Natural killer cell (primary cell): Measurements from ENCODE around the gene WNT3A. TPM values are rescaled to one million over a fixed set of nuclear protein-coding genes. Genes with fewer than 3 reads are reported as not detected.

ENCODE experiments used
- ATAC-seq, 3 donors: fragments of 150-1000 bp in 2 of 3; fragments of 200-7000 bp in 1 of 3; cut with Tn5 transposase; 1 replicate in 1 of 3; 2 replicates in 2 of 3; pipeline ENCODE4 v1.10.0; 2021; ENCODE audit warnings: mild to moderate bottlenecking in 2 of 3, moderate library complexity in 2 of 3
- DNase-seq, 2 donors: peaks; one replicate each; pipeline versions ENCODE4 v3.0.0 to v3.0.0-alpha.2; 2013 to 2021; ENCODE audit warnings: mixed read lengths in 1 of 2
- H3K27ac ChIP-seq: one replicate; pipeline ENCODE4 v1.5.1; 2013; ENCODE audit warnings: mild to moderate bottlenecking, low read length
- H3K27me3 ChIP-seq: one replicate; pipeline ENCODE4 v1.6.1; 2013; ENCODE audit warnings: low read length; ENCODE audit not compliant: control insufficient read depth, insufficient read depth
- H3K36me3 ChIP-seq: one replicate; pipeline ENCODE4 v1.6.1; 2013; ENCODE audit warnings: low read length; ENCODE audit not compliant: control insufficient read depth, insufficient read depth
- H3K4me1 ChIP-seq: one replicate; pipeline ENCODE4 v1.6.1; 2013; ENCODE audit warnings: low read length; ENCODE audit not compliant: control insufficient read depth, insufficient read depth
- H3K4me3 ChIP-seq: one replicate; pipeline ENCODE4 v1.5.1; 2013; ENCODE audit warnings: low read length
- H3K9me3 ChIP-seq: one replicate; pipeline ENCODE4 v1.6.1; 2013; ENCODE audit warnings: low read length; ENCODE audit not compliant: control insufficient read depth, insufficient read depth
- H3K27ac Mint-ChIP-seq, 2 donors: one replicate each; pipeline ENCODE4 v1.8.0; 2022; ENCODE audit warnings: mild to moderate bottlenecking in 2 of 2, mixed read lengths in 2 of 2, moderate library complexity in 1 of 2
- H3K27me3 Mint-ChIP-seq, 2 donors: one replicate each; pipeline ENCODE4 v1.8.0; 2022; ENCODE audit warnings: low read depth in 2 of 2, mixed read lengths in 2 of 2
- H3K36me3 Mint-ChIP-seq: one replicate; pipeline ENCODE4 v1.8.0; 2022; ENCODE audit warnings: mixed read lengths
- H3K4me1 Mint-ChIP-seq, 2 donors: one replicate each; pipeline ENCODE4 v1.8.0; 2022; ENCODE audit warnings: mixed read lengths in 2 of 2
- H3K4me3 Mint-ChIP-seq: one replicate; pipeline ENCODE4 v1.8.0; 2022; ENCODE audit warnings: mild to moderate bottlenecking, moderate library complexity, mixed read lengths
- H3K9me3 Mint-ChIP-seq, 2 donors: one replicate each; pipeline ENCODE4 v1.8.0; 2022; ENCODE audit warnings: mixed read lengths in 2 of 2
- WGBS: methylation state at CpG from one replicate; pipeline ENCODE4 v1.1.7; 2013; ENCODE audit warnings: missing lambda C conversion rate; ENCODE audit not compliant: insufficient coverage; 5-methylcytosine and 5-hydroxymethylcytosine counted together
- intact Hi-C: fragments of 100-400 bp; cut with micrococcal nuclease; formaldehyde crosslinking; loops from one replicate; pipeline ENCODE4 v1.14.2; 2022
- total RNA-seq, 4 donors: library from RNA; stranded (reverse); fragments of 120-200 nt in 1 of 4; gene quantifications; one replicate each; pipeline versions ENCODE4 v1.2.3 to v1.2.4, GENCODE V29; 2013 to 2022
- TF ChIP-seq, protein P1 (sequence below): fragments of 200-600 bp; IDR thresholded peaks from one replicate; pipeline ENCODE4 v1.8.0; 2022; ENCODE audit warnings: antibody characterized with exemption

Gene WNT3A
- total RNA-seq, 3 donors from 2014 or later (not counting 1 experiment from before 2014, with no cell fraction given), result not detected

DNA sequence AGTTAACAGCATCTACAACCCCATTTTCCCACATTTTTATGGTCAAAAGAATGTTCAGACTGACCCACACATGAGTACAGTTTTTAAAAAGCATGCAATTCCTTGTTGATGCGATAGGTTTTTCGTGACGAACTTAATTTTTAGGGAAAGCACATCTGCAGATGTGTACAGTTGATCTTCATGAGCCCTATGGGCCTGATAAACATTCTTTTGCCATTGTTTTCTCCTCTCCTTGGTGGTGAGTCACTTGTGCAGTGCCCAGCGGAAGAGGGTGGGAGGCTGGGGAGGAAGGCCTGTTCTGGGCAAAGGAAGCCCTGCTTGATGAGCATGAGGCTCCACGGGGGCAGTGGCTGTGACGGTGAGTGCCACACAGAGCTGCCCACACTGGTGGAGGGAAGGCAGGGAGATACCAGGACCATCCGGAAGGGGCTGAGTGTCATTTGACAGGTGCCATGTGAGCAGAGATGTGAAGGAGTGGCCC, 81.0 kb downstream of the WNT3A start:
- peak overlapping the region; percentile 81 for H3K4me3 Mint-ChIP-seq
- Histone ChIP-seq H3K9me3 (no peaks in the 10 kb centered on the region), H3K4me3 (no peak overlapping the region), H3K4me1 (peaks cover 92% of the 10 kb centered on the region), H3K27ac (peak overlapping the region; percentile 58), H3K36me3 (peaks cover 5% of the 10 kb centered on the region), H3K27me3 (no peaks in the 10 kb centered on the region)
- H3K36me3 Mint-ChIP-seq, result no peaks in the 10 kb centered on the region
- WGBS, result 46% methylated on average over 7 of the region's 7 CpGs
- no peaks in the 10 kb centered on the region for H3K9me3 Mint-ChIP-seq
- no peaks in the 10 kb centered on the region for H3K27me3 Mint-ChIP-seq
- peak overlapping the region; percentile 92 to 94 for H3K27ac Mint-ChIP-seq
- H3K4me1 Mint-ChIP-seq, result peaks cover 90 to 92% of the 10 kb centered on the region in 2 donors
- intact Hi-C loops, result no loop called here
- TF ChIP-seq, protein P1, sequence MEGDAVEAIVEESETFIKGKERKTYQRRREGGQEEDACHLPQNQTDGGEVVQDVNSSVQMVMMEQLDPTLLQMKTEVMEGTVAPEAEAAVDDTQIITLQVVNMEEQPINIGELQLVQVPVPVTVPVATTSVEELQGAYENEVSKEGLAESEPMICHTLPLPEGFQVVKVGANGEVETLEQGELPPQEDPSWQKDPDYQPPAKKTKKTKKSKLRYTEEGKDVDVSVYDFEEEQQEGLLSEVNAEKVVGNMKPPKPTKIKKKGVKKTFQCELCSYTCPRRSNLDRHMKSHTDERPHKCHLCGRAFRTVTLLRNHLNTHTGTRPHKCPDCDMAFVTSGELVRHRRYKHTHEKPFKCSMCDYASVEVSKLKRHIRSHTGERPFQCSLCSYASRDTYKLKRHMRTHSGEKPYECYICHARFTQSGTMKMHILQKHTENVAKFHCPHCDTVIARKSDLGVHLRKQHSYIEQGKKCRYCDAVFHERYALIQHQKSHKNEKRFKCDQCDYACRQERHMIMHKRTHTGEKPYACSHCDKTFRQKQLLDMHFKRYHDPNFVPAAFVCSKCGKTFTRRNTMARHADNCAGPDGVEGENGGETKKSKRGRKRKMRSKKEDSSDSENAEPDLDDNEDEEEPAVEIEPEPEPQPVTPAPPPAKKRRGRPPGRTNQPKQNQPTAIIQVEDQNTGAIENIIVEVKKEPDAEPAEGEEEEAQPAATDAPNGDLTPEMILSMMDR, result no peak
- ATAC-seq (peak in 2 of 3 donors; percentile 20 to 40), DNase-seq (peak in 1 of 2 donors; percentile 27)

DNA sequence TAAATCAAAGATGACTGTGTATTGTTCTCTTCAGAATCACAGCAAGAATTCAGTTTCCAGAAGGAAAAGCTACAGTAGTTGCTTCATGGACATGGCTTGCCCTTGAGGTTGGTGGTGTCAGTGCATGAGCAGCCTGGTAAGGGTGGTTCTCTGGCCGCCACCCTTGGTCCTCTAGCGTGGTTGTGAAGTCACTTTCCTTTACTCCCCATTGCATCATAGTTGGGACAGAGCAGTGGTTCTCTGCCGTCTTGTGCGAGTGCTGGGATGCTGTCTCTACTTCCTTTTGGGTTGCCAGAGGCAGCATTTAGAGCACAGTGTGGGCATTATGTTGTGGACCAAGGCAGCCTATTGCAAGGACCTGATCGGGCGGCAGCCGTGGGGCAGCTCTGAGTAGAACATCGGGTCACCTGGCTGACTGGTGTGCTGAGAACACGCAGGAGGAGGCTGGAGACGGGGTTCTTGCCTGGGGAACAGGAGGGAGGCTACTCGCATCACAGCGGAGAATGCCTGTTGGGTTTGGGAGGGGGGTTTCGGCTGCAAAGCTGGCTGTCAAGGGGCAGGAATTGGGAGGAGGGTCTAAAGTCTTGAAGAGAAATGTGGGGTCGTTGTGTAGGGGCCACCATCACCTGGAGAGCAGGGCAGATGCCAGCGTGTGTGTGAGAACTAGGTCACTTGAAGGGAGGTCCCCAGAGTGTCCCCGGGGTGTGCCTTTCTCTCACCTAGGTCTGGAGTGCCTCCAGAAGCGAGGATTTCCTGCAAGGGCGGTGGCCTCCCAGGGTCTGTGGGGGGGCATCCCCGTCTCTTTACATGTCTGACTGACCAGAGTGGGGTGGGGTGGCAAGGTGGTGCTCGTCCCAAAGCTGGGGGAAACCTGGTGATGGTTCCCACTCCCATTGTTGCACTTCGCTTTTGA, 82.0 kb downstream of the WNT3A start:
- ATAC-seq (peak; percentile 23 to 30 (median 27)), DNase-seq (peak in 1 of 2 donors; percentile 20)
- WGBS, result 61% methylated on average over 21 of the region's 21 CpGs
- Mint-ChIP-seq H3K9me3 (no peaks in the 10 kb centered on the region), H3K36me3 (no peaks in the 10 kb centered on the region), H3K27ac (peak overlapping the region; percentile 92 to 94), H3K27me3 (no peaks in the 10 kb centered on the region), H3K4me3 (peak overlapping the region; percentile 81), H3K4me1 (peaks cover 84 to 87% of the 10 kb centered on the region in 2 donors)
- Histone ChIP-seq H3K27ac (peak overlapping the region; percentile 58), H3K4me3 (no peak overlapping the region), H3K9me3 (no peaks in the 10 kb centered on the region), H3K36me3 (peaks cover 5% of the 10 kb centered on the region), H3K4me1 (peaks cover 93% of the 10 kb centered on the region), H3K27me3 (no peaks in the 10 kb centered on the region)
- TF ChIP-seq, protein P1, result no peak
- intact Hi-C loops, result no loop called here

DNA sequence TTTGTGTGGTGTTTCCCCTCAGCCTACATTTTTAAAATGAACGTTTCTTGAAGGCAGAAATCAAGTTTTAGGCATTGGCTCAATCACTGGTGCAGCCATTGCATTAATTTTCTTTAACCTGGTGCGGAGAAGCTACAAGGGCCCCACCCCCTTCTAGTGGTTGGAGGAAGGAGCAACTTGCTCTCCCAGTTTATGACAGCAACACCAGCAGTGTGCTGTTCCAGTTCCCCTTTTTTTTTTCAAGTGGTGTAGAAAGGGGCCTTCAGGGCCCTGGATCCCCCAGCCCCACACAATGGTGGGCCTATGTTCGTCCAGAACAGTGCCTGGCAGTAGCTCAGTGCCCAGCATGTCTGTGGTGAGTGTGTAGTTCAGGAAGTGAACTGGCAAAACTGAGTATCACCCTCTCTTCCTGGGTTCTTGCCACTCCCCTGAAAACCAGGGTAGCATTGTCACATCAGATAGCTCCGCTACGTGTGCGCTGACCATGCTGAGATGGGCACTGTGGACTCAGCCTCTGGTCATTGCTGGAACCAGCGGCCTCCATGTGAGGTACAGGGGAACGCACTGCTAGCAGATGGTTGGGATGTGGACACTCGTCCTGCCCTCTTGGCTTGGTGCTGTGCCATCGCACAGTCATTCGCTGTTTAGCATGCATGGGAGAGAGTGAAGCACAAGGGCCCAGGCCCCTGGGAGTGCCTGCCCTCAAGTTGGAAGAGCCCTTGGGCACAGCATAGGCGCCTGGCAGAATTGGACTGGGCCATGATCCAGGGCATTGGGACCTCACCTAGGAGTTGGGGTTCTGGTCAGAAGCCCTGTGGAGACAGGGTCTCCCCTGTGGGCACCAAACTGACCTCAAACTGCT, 83.0 kb downstream of the WNT3A start:
- DNase-seq, result no peak

More for the DNA sequence above, 83.0 kb downstream of the WNT3A start:
- H3K27me3 ChIP-seq, result no peaks in the 10 kb centered on the region
- H3K36me3 Mint-ChIP-seq, result peaks cover 2% of the 10 kb centered on the region
- TF ChIP-seq, protein P1, result no peak
- peaks cover 9% of the 10 kb centered on the region for H3K36me3 ChIP-seq
- peaks cover 8% of the 10 kb centered on the region for H3K9me3 ChIP-seq
- H3K4me1 Mint-ChIP-seq, result peaks cover 83 to 84% of the 10 kb centered on the region in 2 donors
- intact Hi-C loops, result no loop called here
- peak overlapping the region; percentile 81 for H3K4me3 Mint-ChIP-seq
- 57% methylated on average over 11 of the region's 12 CpGs for WGBS
- ATAC-seq, result peak; percentile 30 to 73 (median 45)
- no peak overlapping the region for H3K4me3 ChIP-seq
- peak overlapping the region; percentile 92 to 94 for H3K27ac Mint-ChIP-seq
- peaks cover 86% of the 10 kb centered on the region for H3K4me1 ChIP-seq
- H3K27ac ChIP-seq, result peak overlapping the region; percentile 58
- no peaks in the 10 kb centered on the region for H3K9me3 Mint-ChIP-seq
- no peaks in the 10 kb centered on the region for H3K27me3 Mint-ChIP-seq
